Urinary bladder (tissue), 4 donors: ENCODE results near the gene CCDC50. TPM values are rescaled to one million over a fixed set of nuclear protein-coding genes. Genes with fewer than 3 reads are reported as not detected.

Source experiments
- DNase-seq: peaks from one replicate; pipeline ENCODE4 v3.0.0-alpha.2; 2015; ENCODE audit errors: extremely low spot score
- H3K27ac ChIP-seq: one replicate; pipeline ENCODE4 v1.5.1; 2013; ENCODE audit warnings: low read depth, mild to moderate bottlenecking, moderate library complexity
- H3K36me3 ChIP-seq: one replicate; pipeline ENCODE4 v1.6.1; 2013; ENCODE audit warnings: mild to moderate bottlenecking, moderate library complexity; ENCODE audit not compliant: insufficient read depth
- H3K4me1 ChIP-seq: one replicate; pipeline ENCODE4 v1.6.1; 2013; ENCODE audit warnings: mild to moderate bottlenecking, moderate library complexity; ENCODE audit not compliant: insufficient read depth
- H3K4me3 ChIP-seq: one replicate; pipeline ENCODE4 v1.5.1; 2013; ENCODE audit warnings: low read depth, low read length
- WGBS: extraction: QIAGEN DNeasy Blood & Tissue Kit; methylation state at CpG from one replicate; pipeline ENCODE4 v1.1.7; 2013; 5-methylcytosine and 5-hydroxymethylcytosine counted together
- polyA plus RNA-seq: library from polyadenylated mRNA; stranded (reverse); fragments of 200-250 nt; gene quantifications from one replicate; pipeline ENCODE4 v1.2.3, GENCODE V29; 2013
- total RNA-seq: library from RNA; depleted of rRNA; stranded (reverse); fragments of >200 nt; gene quantifications from one replicate; pipeline ENCODE4 v1.2.3, GENCODE V29; 2014
- donor health status: healthy with polysubstance abuse.
- donor health status: healthy.

CCDC50 gene
- total and polyA plus RNA-seq, 2 donors, result 44.2 to 83.7 TPM

DNA sequence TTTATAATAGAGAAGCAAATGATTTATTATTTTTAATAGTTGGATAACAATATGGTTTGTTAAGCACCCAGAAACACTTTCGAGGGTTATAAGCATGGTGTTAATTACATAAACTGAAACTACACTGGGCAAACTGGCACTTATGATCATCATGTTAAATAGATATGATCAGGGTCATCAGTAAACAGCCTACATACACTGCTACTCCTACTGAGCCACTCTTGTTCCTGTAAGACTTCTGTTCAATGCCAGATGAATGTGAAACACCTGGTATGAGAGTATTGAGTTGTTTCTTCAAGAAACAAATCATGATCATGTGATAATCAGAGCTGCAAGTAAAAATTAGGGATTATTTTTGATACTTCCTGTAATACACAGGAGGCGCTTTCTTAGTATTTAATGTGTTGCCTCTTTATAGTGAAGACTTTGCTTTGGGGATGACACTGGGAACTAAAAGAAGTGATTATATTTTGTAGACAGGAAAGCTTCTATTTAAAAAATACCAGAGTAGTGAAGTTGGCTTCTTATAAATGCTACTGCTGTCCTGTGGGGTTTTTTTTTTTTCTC lies 33.4 kb downstream of the CCDC50 start:
- WGBS, result 91% methylated on average over 2 of the region's 2 CpGs
- Histone ChIP-seq H3K4me1 (no peaks in the 10 kb centered on the region), H3K36me3 (peaks cover 5% of the 10 kb centered on the region), H3K27ac (no peak overlapping the region), H3K4me3 (no peak overlapping the region)
- no peak for DNase-seq

DNA sequence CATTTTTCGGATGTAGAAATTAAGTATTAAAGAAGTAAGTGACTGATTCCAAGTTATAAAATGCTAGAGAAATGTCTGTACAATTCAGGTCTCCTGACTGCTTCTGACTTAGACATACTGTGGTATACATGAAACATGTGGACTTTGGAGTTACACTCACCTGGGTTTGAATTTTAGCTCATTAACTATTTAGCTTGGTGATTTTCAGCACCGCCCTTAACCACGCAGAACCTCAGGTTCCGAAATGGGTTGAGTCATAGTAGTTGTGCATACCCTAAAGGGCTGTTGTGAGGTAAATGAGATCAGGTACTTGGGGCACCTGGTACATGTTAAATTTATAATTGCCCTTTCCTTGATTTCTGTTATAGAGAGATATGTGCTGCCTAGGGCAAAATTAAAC lies 34.0 kb downstream of the CCDC50 start:
- no peaks in the 10 kb centered on the region for H3K4me1 ChIP-seq
- no peak overlapping the region for H3K4me3 ChIP-seq
- no peak for DNase-seq
- H3K27ac ChIP-seq, result no peak overlapping the region
- H3K36me3 ChIP-seq, result peaks cover 5% of the 10 kb centered on the region
- WGBS, result 99% methylated on average over 4 of the region's 4 CpGs

DNA sequence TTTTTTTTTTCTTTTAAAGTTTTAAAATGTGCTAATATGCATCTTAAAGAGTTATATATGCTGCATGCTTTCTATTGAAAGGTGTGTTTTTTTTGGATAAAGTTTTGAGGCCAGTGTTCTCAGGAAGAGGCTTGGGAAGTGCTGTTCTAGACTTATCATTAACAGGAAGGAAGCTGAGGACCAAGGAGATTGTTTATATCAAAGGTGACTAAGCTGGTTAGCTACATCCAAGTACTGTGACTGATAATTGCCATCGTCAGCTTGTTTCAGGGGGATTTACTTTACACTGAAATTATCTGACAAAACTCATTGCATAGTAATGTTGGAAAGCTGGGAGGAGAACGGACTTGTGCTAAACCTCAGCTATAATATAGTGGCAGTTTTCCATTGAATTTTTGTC lies 37.5 kb downstream of the CCDC50 start:
- H3K36me3 ChIP-seq, result peaks cover 7% of the 10 kb centered on the region
- no peaks in the 10 kb centered on the region for H3K4me1 ChIP-seq
- DNase-seq, result no peak
- WGBS, result 74% methylated on average over 2 of the region's 2 CpGs
- H3K27ac ChIP-seq, result no peak overlapping the region
- H3K4me3 ChIP-seq, result no peak overlapping the region

DNA sequence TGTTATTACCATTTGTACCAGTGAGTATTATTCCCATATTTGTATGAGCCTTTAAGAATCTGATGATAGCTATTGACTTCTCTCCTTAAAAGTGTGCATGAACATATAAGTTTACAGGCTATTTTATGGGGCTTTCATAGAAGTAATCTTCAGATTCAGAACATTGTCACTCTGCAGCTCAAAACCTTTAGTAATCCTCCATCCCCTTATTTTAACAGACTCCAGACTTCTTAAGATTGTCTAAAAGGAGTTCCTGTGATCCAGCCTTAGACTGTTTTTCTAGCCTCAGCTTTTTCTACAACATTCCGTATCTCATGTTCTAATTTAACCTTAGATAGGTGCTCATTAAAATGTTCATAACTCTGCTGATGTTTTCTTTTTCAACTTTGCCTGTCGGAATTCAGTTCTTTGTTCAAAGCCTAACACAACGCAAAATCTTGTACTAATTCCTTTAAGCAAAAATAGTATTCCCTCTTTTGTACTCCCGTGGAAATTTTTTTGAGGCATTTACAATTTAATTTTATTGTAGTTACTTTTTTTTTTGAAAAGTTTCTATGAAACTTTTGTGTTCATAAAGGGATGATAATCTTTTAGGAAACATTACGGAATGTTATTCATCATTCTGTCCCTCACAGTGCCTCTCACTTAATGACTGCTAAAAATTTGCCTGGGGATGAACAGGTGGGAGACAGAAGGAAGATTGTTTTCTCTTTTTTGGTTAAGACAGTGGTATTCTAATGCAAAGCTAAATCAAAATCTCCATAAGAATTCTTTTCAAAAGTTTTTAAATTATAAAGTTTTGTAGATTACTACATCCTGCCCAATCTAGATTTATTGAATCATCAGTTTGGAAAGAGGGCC lies 39.8 kb downstream of the CCDC50 start:
- 93% methylated on average over 5 of the region's 5 CpGs for WGBS
- no peak overlapping the region for H3K27ac ChIP-seq
- H3K4me1 ChIP-seq, result no peaks in the 10 kb centered on the region
- no peak for DNase-seq
- H3K36me3 ChIP-seq, result peaks cover 4% of the 10 kb centered on the region
- H3K4me3 ChIP-seq, result no peak overlapping the region

DNA sequence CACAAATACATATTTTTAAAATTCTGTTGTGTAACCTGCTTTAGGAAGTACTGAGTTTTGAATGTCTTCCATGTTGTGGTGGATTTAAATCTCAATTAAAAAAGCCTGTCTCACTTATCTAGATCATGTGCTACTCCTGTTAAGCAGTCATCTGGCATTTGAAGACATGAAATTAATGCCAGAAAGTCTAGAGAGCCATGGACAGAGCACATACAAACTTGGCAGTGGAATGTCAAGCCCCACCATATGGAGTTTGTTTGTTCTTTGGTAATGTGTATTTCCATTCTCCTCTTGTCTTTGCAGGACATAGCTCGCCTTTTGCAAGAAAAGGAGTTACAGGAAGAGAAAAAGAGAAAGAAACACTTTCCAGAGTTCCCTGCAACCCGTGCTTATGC lies 40.4 kb downstream of the CCDC50 start:
- Histone ChIP-seq H3K4me3 (no peak overlapping the region), H3K4me1 (no peaks in the 10 kb centered on the region), H3K36me3 (peaks cover 4% of the 10 kb centered on the region), H3K27ac (no peak overlapping the region)
- no peak for DNase-seq
- WGBS, result 67% methylated on average over 2 of the region's 2 CpGs

DNA sequence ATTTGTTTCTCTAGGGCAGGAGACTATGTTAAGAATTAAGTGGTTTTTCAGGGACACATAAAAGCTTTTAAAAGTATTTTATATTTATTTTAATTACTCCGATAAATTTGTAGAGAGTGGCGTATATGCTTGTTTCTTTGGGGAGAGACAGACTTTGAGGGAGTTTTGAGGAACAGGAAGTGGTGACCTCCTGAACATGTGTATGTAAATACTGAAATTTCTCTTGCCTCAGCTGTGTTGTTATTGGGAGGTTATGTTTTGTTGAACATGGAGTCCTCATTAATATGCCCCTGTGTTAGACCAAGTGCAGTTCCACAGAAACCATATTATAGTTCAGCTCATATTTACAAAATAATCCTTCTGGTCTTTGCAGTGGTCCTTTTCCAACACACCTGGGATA lies 42.9 kb downstream of the CCDC50 start:
- WGBS, result 86% methylated on average over 2 of the region's 2 CpGs
- H3K4me3 ChIP-seq, result no peak overlapping the region
- DNase-seq, result no peak
- peaks cover 2% of the 10 kb centered on the region for H3K4me1 ChIP-seq
- H3K27ac ChIP-seq, result no peak overlapping the region
- peaks cover 8% of the 10 kb centered on the region for H3K36me3 ChIP-seq

- Histone ChIP-seq H3K36me3 (peaks cover 8% of the 10 kb centered on the region), H3K4me3 (no peak overlapping the region), H3K27ac (no peak overlapping the region), H3K4me1 (peaks cover 2% of the 10 kb centered on the region)
- no peak for DNase-seq
- WGBS, result 71% methylated on average over 4 of the region's 4 CpGs
Observed at GRCh38 chr3:191373327-191373726, 44.1 kb downstream of the CCDC50 start.

GRCh38 chr3:191376516-191377141 lies 47.4 kb downstream of the CCDC50 start:
- peaks cover 10% of the 10 kb centered on the region for H3K36me3 ChIP-seq
- peak overlapping the region; percentile 38 for H3K27ac ChIP-seq
- 29% methylated on average over 7 of the region's 7 CpGs for whole genome bisulfite sequencing
- peaks cover 2% of the 10 kb centered on the region for H3K4me1 ChIP-seq
- peak; percentile 4 for DNase-seq
- no peak overlapping the region for H3K4me3 ChIP-seq

GRCh38 chr3:191378142-191378812 lies 49.1 kb downstream of the CCDC50 start:
- Histone ChIP-seq H3K36me3 (peaks cover 10% of the 10 kb centered on the region), H3K27ac (no peak overlapping the region), H3K4me3 (no peak overlapping the region), H3K4me1 (peaks cover 2% of the 10 kb centered on the region)
- no peak for DNase-seq

DNA sequence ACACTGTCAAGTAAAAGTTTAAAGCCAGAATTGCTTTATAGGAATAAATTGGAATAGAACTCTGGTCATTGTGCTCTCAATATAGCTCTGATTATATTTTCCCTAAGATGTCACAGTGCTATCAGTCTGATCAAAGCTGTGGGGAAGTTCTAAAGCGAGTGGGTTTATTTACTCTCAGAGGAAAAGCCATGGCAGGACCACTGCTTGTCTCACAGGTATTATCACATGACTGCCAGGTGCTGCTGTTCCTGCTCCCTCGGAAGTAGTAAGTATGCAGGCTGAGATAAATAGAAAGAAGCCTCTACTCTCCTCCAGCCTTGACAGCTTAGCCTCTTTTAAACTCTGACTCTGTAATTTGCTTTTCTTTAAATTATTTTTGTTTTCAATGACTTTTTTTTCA lies 50.3 kb downstream of the CCDC50 start:
- no peak overlapping the region for H3K4me3 ChIP-seq
- peaks cover 10% of the 10 kb centered on the region for H3K36me3 ChIP-seq
- H3K4me1 ChIP-seq, result peaks cover 2% of the 10 kb centered on the region
- DNase-seq, result no peak
- WGBS, result 83% methylated on average over 2 of the region's 2 CpGs
- no peak overlapping the region for H3K27ac ChIP-seq

DNA sequence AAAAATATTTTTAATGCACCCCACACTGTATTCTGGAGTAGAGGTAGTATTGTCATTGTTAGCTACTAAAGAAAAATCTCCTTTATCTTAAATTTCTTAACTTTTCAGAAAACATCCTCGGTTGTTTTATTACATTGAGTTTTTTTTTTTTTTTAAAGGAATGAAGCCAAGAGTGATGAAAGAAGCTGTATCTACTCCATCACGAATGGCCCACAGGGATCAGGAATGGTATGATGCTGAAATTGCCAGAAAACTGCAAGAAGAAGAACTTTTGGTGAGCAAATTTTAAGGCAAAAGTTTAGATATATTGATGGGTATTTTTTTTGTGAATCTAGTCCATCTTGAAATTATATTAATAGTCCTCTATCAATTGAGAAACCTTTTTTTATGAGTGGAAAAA lies 50.8 kb downstream of the CCDC50 start:
- DNase-seq, result no peak
- 58% methylated on average over 2 of the region's 2 CpGs for WGBS
- no peak overlapping the region for H3K4me3 ChIP-seq
- no peak overlapping the region for H3K27ac ChIP-seq
- peaks cover 8% of the 10 kb centered on the region for H3K36me3 ChIP-seq
- peaks cover 2% of the 10 kb centered on the region for H3K4me1 ChIP-seq

DNA sequence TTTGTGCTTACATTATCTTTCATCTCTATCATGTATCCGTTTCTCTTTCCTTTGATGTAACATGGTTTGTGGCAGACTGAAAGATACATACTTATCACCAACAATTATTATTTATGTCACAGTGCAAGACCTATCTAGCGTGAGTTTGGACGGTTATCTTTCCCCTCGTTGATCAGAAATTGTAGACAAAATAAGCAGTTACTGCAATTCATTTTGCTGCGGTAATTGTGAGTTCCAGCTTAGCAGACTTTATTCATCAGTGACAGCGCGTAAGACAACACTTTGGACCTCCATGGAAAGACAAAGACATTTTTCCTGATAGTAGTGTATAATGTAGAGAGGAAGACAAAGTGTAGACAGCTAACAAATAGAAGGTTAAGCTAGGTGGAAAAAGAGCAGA lies 52.1 kb downstream of the CCDC50 start:
- peaks cover 5% of the 10 kb centered on the region for H3K36me3 ChIP-seq
- no peak overlapping the region for H3K27ac ChIP-seq
- WGBS, result 86% methylated on average over 7 of the region's 7 CpGs
- peaks cover under 1% of the 10 kb centered on the region for H3K4me1 ChIP-seq
- no peak for DNase-seq
- no peak overlapping the region for H3K4me3 ChIP-seq

DNA sequence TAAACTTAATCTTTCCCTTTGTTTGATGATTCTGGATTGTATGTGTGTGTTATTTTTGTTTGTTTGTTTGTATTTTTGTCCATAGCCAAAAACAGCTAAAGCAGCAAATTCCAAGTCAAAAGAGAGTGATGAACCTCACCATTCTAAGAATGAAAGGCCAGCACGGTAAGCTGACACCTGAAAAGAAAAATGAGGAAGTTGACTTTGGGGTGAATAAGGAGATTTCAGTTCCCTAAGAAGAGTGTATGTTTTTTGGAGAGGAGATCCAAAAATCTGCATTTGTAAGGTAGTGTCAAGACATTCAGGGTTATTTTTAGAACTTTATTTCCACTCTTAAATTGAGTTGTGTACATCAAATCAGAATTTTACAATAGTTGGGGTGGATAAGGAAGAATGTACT lies 53.5 kb downstream of the CCDC50 start:
- peaks cover 5% of the 10 kb centered on the region for H3K36me3 ChIP-seq
- no peak overlapping the region for H3K27ac ChIP-seq
- DNase-seq, result no peak
- no peaks in the 10 kb centered on the region for H3K4me1 ChIP-seq
- WGBS, result 74% methylated on average over 1 of the region's 1 CpG
- H3K4me3 ChIP-seq, result no peak overlapping the region

- no peak overlapping the region for H3K27ac ChIP-seq
- no peak for DNase-seq
- H3K4me1 ChIP-seq, result no peaks in the 10 kb centered on the region
- no peak overlapping the region for H3K4me3 ChIP-seq
- peaks cover 5% of the 10 kb centered on the region for H3K36me3 ChIP-seq
- WGBS, result 38% methylated on average over 4 of the region's 4 CpGs
Observed at GRCh38 chr3:191383124-191383523, 53.9 kb downstream of the CCDC50 start.
